Retina (tissue), 1 donor: ENCODE results near the gene JADE3.
"Not testable (repeated sequence)": the region's sequence is repeated elsewhere in the genome, so short reads cannot be mapped to it uniquely, and the experiment has no call there.

Experiments
- DNase-seq: peaks from one replicate; pipeline ENCODE4 v3.0.0-alpha.2; 2016

The JADE3 gene

DNA sequence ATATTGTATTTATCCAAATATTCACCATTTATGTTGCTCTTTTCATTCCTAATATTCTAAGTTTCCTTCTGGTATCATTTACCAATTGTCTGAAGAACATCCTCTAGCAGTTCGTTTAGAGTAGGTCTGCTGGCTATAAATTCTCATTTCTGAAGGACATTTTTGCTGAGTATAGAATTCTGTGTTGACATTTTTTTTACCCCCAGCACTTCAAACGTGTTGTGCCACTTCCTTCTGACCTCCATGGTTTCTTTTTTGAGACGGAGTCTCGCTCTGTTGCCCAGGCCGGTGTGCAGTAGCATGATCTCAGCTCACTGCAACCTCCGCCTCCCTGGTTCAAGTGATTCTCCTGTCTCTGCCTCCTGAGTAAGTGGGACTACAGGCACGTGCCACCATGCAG, 26.4 kb downstream of the JADE3 start:
- no peak for DNase-seq

DNA sequence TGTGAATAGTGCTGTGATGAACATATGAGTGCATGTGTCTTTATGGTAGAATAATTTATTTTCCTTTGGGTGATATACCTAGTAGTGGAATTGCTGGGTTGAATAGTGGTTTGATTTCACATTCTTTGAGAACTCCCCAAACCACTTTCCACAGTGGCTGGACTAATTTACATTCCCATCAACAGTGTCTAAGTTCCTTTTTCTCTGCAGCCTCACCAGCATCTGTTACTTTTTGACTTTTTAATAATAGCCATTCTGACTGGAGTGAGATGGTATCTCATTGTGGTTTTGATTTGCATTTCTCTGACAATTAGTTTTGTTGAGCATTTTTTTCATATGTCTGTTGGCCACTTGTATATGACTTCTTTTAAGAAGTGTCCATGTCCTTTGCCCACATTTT, 29.1 kb downstream of the JADE3 start:
- DNase-seq: no peak

DNA sequence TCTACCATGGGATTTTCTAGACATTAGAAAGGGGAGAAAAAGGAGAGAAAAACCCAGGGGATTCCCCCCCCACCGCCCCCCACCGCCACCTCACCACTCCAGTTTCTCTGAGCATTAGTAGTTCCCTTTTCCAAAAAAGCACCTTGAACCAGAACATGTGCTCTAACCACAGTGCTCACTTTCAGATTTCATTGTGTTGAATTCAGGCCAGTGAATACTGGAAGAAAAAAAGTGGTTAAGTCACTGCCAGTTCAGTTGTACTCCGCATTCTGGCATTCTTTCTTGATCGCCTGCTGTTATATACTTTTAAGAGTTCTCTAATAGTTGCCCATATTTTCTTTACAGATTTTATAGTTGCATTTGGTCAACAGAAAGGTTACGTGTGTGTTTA, 40.9 kb downstream of the JADE3 start:
- DNase-seq: no peak

DNA sequence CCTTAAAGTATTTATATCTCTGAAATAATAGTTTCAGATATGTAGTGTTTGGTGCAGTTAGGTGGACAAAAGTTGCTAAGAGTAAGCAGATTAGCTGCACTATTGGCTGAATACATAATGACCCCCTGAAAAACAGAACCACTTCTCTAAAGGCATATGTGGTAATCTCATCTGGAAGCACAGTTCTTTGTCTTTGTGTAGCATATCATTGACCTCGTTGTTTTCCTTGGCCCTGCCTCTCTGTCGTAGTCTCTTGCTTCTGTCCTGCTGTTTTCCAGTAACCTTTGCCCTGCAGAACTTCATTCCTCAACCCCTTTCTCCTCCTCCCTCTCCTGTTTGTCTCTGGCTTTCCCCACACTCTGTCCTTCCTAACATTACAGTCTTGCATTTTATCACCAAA, 41.4 kb downstream of the JADE3 start:
- peak; percentile 46 for DNase-seq

DNA sequence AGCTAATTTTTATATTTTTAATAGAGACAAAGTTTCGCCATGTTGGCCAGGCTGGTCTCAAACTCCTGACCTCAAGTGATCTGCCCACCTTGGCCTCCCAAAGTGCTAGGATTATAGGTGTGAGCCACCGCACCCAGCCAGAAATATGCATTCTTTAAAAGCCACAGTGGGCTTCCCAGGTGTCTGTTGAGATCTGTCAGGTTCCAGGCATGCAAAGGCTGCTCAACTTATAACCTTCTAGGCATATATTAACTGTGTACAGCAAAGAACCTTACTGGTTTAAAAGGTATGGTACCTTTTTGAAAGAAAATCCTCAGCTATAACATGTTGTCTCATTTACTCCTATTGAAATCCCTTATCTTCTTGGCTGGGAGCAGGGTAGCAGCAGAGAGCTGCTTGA, 42.5 kb downstream of the JADE3 start:
- no peak for DNase-seq

DNA sequence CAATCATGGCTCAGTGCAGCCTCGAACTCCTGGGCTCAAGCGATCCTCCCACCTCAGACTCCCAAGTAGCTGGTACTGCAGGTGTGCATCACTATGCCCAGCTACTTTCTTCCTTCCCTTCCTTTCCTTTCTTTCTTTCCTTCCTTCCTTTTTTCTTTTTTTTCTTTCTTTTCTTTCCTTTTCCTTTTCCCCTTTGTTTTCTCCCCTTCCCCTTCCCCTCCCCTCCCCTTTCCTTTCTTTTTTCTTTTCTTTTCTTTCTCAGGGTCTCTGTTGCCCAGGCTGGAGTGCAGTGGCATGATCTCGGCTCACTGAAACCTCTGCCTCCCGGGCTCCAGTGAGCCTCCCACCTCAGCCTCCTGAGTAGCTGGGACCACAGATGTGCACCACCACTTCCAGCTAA, 44.4 kb downstream of the JADE3 start:
- not testable (repeated sequence) for DNase-seq

DNA sequence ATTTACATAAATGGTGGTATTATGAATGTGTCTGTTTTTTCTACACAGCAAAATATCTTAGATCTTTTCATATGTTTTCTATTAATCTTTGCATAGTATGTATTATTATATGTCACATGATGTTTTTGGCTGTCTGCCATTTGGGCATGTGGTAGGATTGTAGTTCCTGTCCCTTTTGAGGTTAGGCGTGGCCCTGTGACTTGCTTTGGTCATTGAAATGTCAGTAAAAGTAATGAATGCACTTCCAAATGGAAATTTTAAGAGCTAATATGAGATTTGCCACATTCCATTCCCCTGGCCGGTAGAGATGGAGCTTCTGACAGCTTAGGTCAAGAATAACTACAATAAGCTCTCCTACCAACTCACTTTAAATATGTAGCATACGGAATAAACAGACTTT, 45.1 kb downstream of the JADE3 start:
- no peak for DNase-seq

DNA sequence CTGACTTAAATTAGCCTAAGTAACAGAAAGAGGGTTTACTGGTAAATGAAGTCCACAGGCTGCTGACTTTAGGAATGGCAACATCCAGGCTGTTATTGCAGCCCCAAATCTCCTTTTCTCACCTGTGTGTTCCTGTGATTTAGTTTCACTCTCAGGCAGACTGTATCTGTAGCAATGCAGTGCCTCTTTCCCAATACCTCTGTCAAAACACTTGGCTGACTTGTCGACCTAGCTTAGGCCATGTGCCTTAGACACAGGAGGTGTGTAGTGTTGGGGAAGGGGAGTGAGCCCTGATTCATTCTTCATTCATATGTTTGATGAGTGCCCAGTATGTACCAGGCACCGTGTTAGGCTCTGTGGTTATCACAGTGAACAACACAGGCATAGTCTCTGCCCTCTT, 46.9 kb downstream of the JADE3 start:
- DNase-seq: no peak

DNA sequence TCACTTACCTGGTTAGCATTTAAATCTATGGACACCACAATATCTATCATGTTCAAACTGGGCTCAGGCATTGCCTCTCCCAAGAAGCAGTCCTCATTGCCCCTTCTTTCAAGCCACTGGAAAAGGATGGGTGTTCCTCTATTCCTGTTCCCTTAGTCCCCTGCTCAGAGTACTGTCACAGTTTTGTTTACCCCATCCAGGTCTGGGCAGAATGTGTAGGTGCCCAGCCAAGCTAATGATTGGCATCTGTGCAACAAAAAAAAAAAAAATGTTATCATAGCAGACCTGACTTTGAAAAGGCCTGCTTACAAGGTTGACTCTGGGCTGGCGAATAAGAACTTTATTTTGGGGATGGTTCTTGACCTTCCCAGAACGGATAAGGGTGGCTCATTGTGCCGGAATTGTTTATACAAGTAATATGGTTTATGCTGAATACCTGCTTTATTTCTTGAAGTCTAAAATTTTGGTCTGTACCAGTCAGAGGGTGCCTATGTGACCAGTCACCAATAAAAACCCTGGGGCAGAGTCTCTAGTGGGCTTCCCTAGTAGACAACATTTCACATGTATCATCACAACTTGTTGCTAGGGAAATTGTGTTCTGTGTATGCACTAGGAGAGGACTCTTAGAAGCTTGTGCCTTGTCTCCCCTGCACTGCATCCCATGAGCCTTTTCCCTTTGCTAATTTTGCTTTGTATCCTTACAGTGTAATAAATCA, 47.9 kb downstream of the JADE3 start:
- DNase-seq: no peak

DNA sequence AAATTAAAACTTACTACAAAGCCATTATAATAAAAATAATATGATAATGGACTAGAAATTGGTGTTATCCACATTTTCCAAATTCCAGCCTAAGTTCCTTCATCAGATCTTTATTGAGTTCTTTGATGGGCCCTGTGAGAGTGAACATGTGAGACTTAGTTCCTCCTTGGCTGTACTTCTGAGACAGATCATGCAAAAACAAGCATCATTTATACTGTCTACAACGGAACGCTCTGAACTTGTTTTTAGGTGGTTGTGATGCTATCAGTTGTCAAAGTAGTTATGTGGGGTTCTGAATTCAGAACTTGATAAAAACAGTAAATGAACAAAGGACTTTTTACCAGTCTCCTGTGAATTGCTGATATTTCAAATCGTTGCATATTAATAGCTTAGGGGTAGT, 48.9 kb downstream of the JADE3 start:
- no peak for DNase-seq

DNA sequence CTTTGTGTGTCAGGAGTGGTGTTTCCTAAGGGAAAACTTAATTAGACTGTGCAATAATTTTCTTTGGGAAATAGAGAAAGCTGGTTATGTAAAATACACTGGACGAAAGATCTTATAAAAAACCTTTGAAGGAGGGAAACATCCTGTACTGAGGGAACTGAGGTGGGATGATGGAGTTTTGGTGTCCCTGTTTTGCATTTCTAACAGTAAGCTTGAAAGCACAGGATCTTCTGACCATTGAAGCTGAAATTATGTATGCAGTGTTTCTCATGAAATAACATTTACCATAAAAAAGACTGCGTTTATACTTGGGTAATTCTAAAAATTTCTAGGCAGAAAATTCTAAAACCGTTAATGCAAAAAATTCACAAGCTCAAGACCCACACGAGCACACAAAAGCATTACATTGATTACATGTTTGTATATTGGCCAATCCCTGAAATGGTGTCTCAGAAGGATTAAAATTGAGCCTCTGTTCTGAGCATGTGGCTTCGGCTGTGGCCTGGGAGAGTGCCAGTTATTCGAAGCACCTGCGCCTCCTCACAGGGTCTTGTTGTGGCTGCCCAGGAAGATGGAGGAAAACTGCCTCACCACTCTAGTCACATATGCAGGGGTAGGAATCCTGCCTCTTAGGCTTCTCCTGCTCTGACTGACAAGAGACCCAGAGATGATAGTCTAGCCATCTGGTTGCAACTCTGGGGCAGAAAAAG, 49.5 kb downstream of the JADE3 start:
- peak; percentile 12 for DNase-seq

DNA sequence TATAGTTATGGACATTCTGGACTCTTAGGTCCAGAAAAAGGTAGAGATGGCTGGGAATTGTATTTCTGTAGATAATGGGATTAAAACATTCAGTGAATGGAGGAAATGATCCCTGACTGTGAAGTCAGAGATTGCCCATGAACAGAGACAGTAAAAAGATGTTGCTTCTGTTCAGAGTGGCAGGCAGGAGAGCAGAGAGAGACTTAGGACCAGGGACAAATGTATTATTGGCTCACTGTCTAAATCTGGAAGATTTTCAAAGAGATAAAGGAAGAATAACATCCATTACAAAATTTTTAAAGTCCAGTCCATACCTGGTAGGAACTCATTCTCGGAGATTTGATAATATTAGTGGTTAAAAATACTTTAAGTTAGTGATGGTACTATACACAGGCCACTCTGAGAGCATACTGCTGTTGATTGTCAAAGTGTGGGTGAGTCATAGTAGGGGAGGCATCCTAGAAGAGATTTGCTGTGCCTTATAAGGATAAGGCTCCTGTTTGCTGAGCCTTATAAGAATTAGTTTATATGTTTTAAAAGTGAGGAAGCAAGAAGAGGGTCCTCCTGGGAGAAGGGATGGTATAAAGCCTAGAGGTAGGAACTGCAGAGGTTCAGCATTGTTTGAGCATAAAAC, 53.0 kb downstream of the JADE3 start:
- no peak for DNase-seq

DNA sequence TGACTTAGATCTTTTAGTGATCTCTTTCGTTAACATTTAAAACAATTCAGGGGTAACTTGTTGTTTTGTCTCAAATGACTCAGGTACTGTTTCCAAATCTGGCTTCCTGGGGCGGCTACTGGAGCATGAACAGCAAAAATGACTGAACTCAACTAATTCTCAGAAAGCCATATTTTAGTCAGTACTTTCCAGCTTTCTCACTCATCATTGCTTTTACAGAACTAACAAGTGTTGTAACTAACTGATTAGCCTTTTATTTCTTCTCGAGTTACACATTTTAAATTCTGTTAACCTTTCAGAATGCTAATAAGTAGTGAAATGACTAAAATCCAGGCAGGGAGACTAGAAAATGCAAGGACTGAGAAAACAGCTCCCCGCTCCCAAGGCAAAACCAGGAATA, 55.3 kb downstream of the JADE3 start:
- no peak for DNase-seq

DNA sequence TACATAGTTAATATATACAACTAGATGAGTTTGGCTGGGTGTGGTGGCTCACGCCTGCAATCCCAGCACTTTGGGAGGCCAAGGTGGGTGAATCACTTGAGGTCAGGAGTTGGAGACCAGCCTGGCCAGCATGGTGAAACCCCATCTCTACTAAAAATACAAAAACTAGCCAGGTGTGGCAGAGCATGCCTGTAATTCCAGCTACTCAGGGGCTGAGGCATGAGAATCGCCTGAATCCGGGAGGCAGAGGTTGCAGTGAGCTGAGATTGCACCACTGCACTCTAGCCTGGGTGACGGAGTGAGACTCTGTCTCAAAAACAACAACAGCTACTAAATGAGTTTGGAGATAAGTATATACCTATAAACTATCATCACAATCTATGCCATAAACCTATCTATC, 64.8 kb downstream of the JADE3 start:
- DNase-seq: not testable (repeated sequence)

DNA sequence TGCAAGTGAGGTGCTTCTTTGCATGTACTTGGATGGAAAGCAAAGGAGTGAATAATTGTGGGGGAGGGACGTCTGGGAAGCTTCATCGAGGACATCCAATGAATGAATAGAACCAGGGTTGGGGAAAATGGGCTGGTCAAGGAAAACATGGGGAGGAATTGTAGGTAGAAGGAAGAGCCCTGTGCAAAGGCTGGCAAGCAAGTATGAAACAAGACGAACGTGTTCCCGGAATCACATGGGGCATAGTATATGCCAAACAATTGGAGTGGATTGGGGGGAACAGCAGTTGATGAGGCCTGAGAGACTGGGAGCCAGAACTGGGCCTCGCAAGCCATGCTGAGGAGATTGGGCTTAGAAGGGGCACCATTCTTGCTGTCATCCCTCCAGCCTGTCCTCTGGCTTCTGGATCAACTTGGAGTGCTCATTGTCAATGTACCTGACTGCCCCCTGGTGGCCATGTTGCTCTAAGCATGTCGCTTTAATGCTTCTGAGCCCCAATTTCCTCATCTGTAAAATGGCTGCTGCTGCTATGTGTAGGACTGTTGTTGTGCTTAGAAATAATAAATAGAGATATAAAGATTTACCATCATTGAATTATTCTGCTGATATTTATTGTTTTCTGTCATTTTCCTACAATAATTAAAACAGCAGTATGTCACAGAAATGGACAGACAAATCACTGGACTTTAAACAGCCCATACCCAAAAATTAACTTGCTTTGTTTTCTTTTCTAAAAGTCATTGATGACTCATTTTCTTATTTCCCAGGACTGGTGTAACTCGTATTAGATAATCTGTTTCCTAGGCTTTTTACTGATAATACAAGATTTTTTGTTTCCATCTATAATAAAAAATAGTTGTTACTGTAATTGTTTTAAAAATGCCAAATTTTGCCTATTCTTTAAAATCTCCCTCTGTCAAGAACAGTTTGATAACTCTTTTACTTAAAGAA, 66.4 kb downstream of the JADE3 start:
- DNase-seq: peak; percentile 28

DNA sequence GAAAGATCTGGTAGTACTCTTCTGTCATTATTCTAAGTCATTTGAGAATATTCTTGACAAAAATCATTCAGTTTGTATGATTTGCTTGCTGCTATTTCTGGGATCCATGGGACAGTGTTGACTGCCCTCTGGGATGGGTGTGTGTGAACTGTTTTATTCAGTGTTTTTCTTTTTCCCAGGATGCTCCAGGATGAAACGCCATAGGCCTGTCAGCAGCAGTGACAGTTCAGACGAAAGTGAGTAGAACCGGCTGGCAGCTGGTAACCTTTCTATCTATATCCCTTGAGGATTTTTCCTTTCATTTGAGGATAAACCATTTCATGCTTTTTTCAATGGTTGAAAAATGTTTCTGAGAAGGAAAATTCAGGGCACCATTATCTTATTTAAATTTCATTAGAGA, 72.5 kb downstream of the JADE3 start:
- no peak for DNase-seq

DNA sequence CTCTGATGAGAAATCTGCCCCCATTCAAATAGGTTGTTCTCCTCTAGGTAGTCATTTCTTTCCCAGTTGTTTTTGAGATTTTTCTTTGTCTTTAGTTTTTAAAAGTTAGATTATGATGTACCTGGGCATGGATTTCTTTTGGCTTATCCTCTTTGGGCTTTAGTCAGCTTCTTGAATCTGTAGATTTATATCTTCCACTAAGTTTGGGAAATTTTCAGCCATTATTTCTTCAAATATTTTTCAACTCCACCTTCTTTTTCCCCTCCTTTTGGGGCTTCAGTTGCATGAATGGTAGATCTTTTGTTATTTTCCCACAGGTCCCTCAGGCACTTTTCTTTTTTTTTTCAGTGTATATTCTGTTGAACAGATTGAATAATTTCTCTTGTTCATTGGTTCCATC, 77.3 kb downstream of the JADE3 start:
- DNase-seq: no peak

DNA sequence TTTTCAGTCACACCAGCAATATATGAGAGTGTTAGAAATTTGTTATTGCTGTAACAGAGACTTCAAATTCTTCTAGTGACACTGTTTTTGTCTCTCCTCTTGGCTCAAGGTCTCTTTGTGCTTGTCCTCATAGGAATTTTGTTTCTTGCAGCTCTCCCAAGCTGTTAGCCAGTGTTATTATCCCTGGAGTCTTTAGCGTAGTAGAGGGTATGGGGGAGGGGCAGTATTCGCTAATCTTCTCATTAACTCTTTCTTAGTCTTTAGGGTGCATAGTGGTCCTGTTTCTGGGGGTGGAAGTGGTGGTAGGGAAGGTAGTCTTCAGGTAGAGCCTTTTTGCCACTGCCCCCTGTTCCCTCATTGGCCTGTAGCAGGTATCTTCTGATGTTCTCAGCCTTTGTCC, 79.4 kb downstream of the JADE3 start:
- DNase-seq: no peak

DNA sequence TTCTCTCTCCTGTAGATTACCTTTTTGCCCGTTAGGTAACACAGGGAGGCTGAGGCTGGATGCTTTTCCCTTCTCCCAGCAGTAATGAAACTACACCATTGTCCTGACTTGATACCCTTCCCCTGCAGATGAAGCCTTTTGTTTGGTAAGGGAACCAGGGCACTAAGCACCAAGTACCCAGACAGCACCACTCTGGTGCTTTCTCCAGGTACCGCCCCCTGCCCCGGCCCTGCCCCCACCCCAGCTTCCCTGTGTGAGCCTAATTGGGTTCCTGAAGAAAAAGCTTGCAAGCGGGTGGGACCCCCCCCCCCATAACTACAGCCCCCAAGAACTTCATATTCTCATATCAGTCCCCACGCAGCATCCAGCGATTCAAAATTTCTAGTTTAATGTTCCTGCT, 79.8 kb downstream of the JADE3 start:
- DNase-seq: no peak

DNA sequence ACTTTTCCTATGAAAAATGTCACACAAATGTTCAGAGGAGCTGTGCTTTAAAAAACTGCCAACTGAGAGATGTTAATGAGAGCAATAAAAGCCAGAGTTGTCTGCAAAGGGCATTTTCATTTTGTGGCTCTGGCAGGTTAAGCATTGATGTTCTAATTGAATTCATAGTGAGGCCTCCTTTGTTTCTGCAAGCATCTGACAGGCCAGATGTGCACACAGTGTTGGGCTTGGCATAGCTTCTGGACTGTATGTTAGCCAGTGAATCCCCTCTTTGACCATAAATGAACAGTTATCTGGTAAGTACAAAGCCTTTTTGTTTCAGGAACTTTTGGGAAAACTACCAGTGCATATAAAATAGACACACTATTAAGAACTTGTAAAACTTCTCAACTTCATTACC, 81.9 kb downstream of the JADE3 start:
- peak; percentile 1 for DNase-seq

DNA sequence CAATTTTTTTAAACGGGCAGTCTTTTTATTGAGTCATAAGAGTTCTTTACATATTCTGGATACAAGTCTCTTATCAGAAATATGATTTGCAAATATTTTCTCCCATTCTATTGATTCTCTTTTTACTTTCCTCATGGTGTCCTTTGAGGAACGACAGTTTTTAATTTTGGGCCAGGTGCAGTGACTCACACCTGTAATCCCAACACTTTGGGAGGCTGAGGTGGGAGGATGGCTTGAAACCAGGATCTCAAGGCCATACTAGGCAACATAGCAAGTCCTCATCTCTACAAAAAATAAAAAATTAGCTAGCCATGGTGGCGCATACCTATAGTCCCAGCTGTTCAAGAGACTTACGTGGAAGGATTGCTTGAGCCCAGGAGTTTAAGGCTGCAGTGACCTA, 99.9 kb downstream of the JADE3 start:
- no peak for DNase-seq

DNA sequence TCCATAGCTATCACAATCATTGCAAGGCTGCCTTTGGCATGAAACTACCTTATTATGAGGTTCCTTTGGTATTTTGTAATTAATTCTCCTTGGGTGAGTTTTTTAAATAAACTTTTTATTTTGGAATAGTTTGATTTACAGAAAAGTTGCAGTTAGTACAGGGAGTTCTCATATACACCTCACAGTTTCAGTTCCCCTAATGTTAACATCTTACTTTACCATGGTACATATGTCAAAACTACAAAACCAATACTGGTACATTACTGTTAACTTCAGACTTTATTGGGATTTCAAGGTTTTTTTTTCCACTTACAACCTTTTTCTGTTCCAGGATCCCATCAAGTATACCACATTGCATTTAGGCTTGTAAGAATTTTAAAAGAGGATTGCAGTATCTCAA, 114.0 kb downstream of the JADE3 start:
- no peak for DNase-seq

DNA sequence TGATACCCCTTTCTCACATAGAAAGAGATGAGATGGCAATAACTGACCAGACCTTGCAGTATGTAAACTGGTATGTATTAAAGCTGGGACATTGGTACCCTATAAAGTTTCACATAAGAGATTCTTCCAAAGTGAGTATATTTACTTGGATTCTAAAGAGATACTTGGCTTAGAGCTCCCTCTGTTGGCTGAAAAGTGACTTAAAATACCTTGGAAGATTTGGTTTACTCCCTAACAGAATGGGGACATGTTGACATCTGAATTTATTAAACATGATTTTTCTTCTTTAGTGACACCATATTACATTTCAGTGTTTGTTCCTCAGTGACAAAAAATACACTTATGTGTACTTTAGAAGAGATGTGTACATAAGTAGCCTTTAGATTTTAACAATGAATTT, 118.1 kb downstream of the JADE3 start:
- DNase-seq: peak; percentile 2
